Natural killer cell (primary cell): ENCODE data around the gene UAP1. TPM values are rescaled to one million over a fixed set of nuclear protein-coding genes. Genes with fewer than 3 reads are reported as not detected.

Experiments used
- ATAC-seq, 3 donors: fragments of 150-1000 bp in 2 of 3; fragments of 200-7000 bp in 1 of 3; cut with Tn5 transposase; 1 replicate in 1 of 3; 2 replicates in 2 of 3; pipeline ENCODE4 v1.10.0; 2021; ENCODE audit warnings: mild to moderate bottlenecking in 2 of 3, moderate library complexity in 2 of 3
- DNase-seq, 2 donors: peaks; one replicate each; pipeline versions ENCODE4 v3.0.0 to v3.0.0-alpha.2; 2013 to 2021; ENCODE audit warnings: mixed read lengths in 1 of 2
- H3K27ac ChIP-seq: one replicate; pipeline ENCODE4 v1.5.1; 2013; ENCODE audit warnings: mild to moderate bottlenecking, low read length
- H3K27me3 ChIP-seq: one replicate; pipeline ENCODE4 v1.6.1; 2013; ENCODE audit warnings: low read length; ENCODE audit not compliant: control insufficient read depth, insufficient read depth
- H3K36me3 ChIP-seq: one replicate; pipeline ENCODE4 v1.6.1; 2013; ENCODE audit warnings: low read length; ENCODE audit not compliant: control insufficient read depth, insufficient read depth
- H3K4me1 ChIP-seq: one replicate; pipeline ENCODE4 v1.6.1; 2013; ENCODE audit warnings: low read length; ENCODE audit not compliant: control insufficient read depth, insufficient read depth
- H3K4me3 ChIP-seq: one replicate; pipeline ENCODE4 v1.5.1; 2013; ENCODE audit warnings: low read length
- H3K9me3 ChIP-seq: one replicate; pipeline ENCODE4 v1.6.1; 2013; ENCODE audit warnings: low read length; ENCODE audit not compliant: control insufficient read depth, insufficient read depth
- H3K27ac Mint-ChIP-seq, 2 donors: one replicate each; pipeline ENCODE4 v1.8.0; 2022; ENCODE audit warnings: mild to moderate bottlenecking in 2 of 2, mixed read lengths in 2 of 2, moderate library complexity in 1 of 2
- H3K27me3 Mint-ChIP-seq, 2 donors: one replicate each; pipeline ENCODE4 v1.8.0; 2022; ENCODE audit warnings: low read depth in 2 of 2, mixed read lengths in 2 of 2
- H3K36me3 Mint-ChIP-seq: one replicate; pipeline ENCODE4 v1.8.0; 2022; ENCODE audit warnings: mixed read lengths
- H3K4me1 Mint-ChIP-seq, 2 donors: one replicate each; pipeline ENCODE4 v1.8.0; 2022; ENCODE audit warnings: mixed read lengths in 2 of 2
- H3K4me3 Mint-ChIP-seq: one replicate; pipeline ENCODE4 v1.8.0; 2022; ENCODE audit warnings: mild to moderate bottlenecking, moderate library complexity, mixed read lengths
- H3K9me3 Mint-ChIP-seq, 2 donors: one replicate each; pipeline ENCODE4 v1.8.0; 2022; ENCODE audit warnings: mixed read lengths in 2 of 2
- CTCF ChIP-seq: fragments of 200-600 bp; IDR thresholded peaks from one replicate; pipeline ENCODE4 v1.8.0; 2022; ENCODE audit warnings: antibody characterized with exemption
- WGBS: methylation state at CpG from one replicate; pipeline ENCODE4 v1.1.7; 2013; ENCODE audit warnings: missing lambda C conversion rate; ENCODE audit not compliant: insufficient coverage; 5-methylcytosine and 5-hydroxymethylcytosine counted together
- intact Hi-C: fragments of 100-400 bp; cut with micrococcal nuclease; formaldehyde crosslinking; loops from one replicate; pipeline ENCODE4 v1.14.2; 2022
- total RNA-seq, 4 donors: library from RNA; stranded (reverse); fragments of 120-200 nt in 1 of 4; gene quantifications; one replicate each; pipeline versions ENCODE4 v1.2.3 to v1.2.4, GENCODE V29; 2013 to 2022

Gene UAP1
- total RNA-seq, 3 donors from 2014 or later (not counting 1 experiment from before 2014, with no cell fraction given), result 69.2 to 109 (median 74.2) TPM

GRCh38 chr1:162649583-162649982 is 88.1 kb downstream of the UAP1 start:
- no peak for ATAC-seq
- TF ChIP-seq CTCF, result no peak
- H3K27me3 Mint-ChIP-seq, result peaks cover 23 to 36% of the 10 kb centered on the region in 2 donors
- H3K9me3 Mint-ChIP-seq, result no peaks in the 10 kb centered on the region
- no peaks in the 10 kb centered on the region for H3K27me3 ChIP-seq
- no peak overlapping the region for H3K4me3 Mint-ChIP-seq
- no peak overlapping the region for H3K4me3 ChIP-seq
- H3K36me3 ChIP-seq, result no peaks in the 10 kb centered on the region
- 91% methylated on average over 2 of the region's 3 CpGs for WGBS
- no peak overlapping the region for H3K27ac ChIP-seq
- no peak for DNase-seq
- H3K4me1 Mint-ChIP-seq, result no peaks in the 10 kb centered on the region
- H3K36me3 Mint-ChIP-seq, result no peaks in the 10 kb centered on the region
- H3K27ac Mint-ChIP-seq, result no peak overlapping the region
- no peaks in the 10 kb centered on the region for H3K9me3 ChIP-seq
- no peaks in the 10 kb centered on the region for H3K4me1 ChIP-seq
- intact Hi-C loops, result no loop called here

Other genes starting within 250 kb of the UAP1 start
- gene SPATA46, start 184.9 kb upstream of the UAP1 start, total RNA-seq, result not detected
- gene C1orf226, start 180.0 kb upstream of the UAP1 start, total RNA-seq, result under 1 TPM; 0.09 to 0.34 (median 0.13) TPM
- gene SH2D1B, start 149.6 kb upstream of the UAP1 start, total RNA-seq, result 100 to 1,000 TPM; 133 to 250 (median 143) TPM
- gene UHMK1, start 63.9 kb upstream of the UAP1 start, total RNA-seq, result 100 to 1,000 TPM in 1 of 3 donors, 10 to 100 TPM in 2; 87.7 to 100 (median 99.1) TPM
- gene DDR2, start 70.7 kb downstream of the UAP1 start, total RNA-seq, result 1 to 10 TPM; 1.5 to 2.0 (median 1.8) TPM
- gene HSD17B7, start 229.0 kb downstream of the UAP1 start, total RNA-seq, result 10 to 100 TPM; 21.0 to 26.0 (median 23.5) TPM